Stimulated activated CD8-positive, alpha-beta memory T cell treated with anti-CD3 and anti-CD28 coated beads, Interleukin-4, amount 100 ng/mL, for 1 hour (primary cell): Measurements from ENCODE around the gene RAPGEF1.
"Not testable (repeated sequence)": the region's sequence is repeated elsewhere in the genome, so short reads cannot be mapped to it uniquely, and the experiment has no call there.

Experiments used
- DNase-seq, 2 donors: peaks; one replicate each; pipeline ENCODE4 v3.0.0-alpha.2; 2020; ENCODE audit warnings: low read depth in 2 of 2, low spot score in 1 of 2

The RAPGEF1 gene

GRCh38 chr9:131728961-131729360 lies 10.9 kb downstream of the RAPGEF1 start:
- DNase-seq, result no peak

- DNase-seq, result no peak
Observed at GRCh38 chr9:131728546-131728910, 11.3 kb downstream of the RAPGEF1 start.

- no peak for DNase-seq
Observed at GRCh38 chr9:131727795-131728545, 11.9 kb downstream of the RAPGEF1 start.

GRCh38 chr9:131727184-131727759 lies 12.6 kb downstream of the RAPGEF1 start:
- no peak for DNase-seq

GRCh38 chr9:131724683-131725082 lies 15.2 kb downstream of the RAPGEF1 start:
- no peak for DNase-seq

- no peak for DNase-seq
Observed at GRCh38 chr9:131723632-131724031, 16.2 kb downstream of the RAPGEF1 start.

GRCh38 chr9:131722255-131722654 lies 17.6 kb downstream of the RAPGEF1 start:
- no peak for DNase-seq

- no peak for DNase-seq
Observed at GRCh38 chr9:131721076-131721475, 18.8 kb downstream of the RAPGEF1 start.

GRCh38 chr9:131720330-131720729 lies 19.5 kb downstream of the RAPGEF1 start:
- DNase-seq, result no peak

- DNase-seq, result no peak
Observed at GRCh38 chr9:131719262-131719908, 20.5 kb downstream of the RAPGEF1 start.

- no peak for DNase-seq
Observed at GRCh38 chr9:131717719-131718460, 22.0 kb downstream of the RAPGEF1 start.

- no peak for DNase-seq
Observed at GRCh38 chr9:131715906-131716305, 24.0 kb downstream of the RAPGEF1 start.

- no peak for DNase-seq
Observed at GRCh38 chr9:131714821-131715220, 25.1 kb downstream of the RAPGEF1 start.

GRCh38 chr9:131714161-131714646 lies 25.7 kb downstream of the RAPGEF1 start:
- no peak for DNase-seq

GRCh38 chr9:131713016-131713415 lies 26.9 kb downstream of the RAPGEF1 start:
- DNase-seq, result no peak

GRCh38 chr9:131712151-131712716 lies 27.6 kb downstream of the RAPGEF1 start:
- DNase-seq, result no peak

GRCh38 chr9:131709771-131710431 lies 30.0 kb downstream of the RAPGEF1 start:
- no peak for DNase-seq

GRCh38 chr9:131709010-131709770 lies 30.7 kb downstream of the RAPGEF1 start:
- not testable (repeated sequence) for DNase-seq

- DNase-seq, result no peak
Observed at GRCh38 chr9:131708226-131709002, 31.5 kb downstream of the RAPGEF1 start.
